GM18508 (cell line): ENCODE measurements around the gene HRC.
"Not testable (repeated sequence)": the region's sequence is repeated elsewhere in the genome, so short reads cannot be mapped to it uniquely, and the experiment has no call there.

Experiments
- ATAC-seq: cut with Tn5 transposase; IDR thresholded peaks from one replicate; pipeline ENCODE4 v1.9.1; 2021; ENCODE audit warnings: moderate number of reproducible peaks; ENCODE audit not compliant: insufficient read depth, unreplicated experiment

The HRC gene

DNA sequence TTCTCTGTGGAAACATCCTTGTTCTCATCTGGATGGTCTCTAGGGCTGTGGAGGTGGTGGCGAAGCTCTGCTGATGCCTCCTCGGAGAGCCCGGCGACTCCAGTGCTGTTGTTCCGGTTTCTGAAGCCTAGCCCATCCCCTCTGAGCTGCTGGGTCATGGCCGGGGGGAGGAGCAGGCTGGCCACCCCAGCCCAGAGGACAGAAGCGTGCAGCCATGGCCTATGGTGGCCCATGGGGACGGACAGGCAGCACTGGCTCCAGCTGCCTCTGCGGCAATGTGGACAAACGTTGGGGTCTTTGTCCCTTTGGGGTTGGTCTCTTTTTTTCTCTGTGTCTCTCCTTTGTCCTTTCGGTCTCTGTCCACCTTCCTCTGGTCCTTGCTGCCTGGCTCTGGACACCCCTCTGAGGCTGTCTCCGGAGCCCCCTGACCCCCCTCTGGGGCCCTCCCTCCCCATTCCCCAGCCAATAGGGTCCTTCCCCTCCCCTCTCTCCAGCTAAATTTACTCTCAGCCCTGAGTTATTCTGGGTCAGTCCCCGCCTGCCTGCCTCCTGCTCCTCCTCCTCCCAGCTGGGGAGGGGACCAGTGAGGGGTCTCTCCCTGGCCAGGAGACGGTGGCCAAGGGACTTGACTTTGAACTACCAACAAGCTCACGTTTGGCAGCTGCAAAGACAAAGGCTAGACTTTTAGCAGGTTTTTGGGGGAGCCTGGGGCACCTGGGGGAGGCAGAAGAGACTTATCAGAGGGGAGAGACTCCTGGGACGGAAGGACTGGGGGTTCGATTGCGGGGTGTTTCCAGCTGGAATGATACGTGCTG lies at the start of gene HRC:
Gene HRC, minus strand, starts transcription at position 392 of the 815 bp plus-strand sequence. Its CDS starts 159 bp downstream, at position 233.
- ATAC-seq = no peak

DNA sequence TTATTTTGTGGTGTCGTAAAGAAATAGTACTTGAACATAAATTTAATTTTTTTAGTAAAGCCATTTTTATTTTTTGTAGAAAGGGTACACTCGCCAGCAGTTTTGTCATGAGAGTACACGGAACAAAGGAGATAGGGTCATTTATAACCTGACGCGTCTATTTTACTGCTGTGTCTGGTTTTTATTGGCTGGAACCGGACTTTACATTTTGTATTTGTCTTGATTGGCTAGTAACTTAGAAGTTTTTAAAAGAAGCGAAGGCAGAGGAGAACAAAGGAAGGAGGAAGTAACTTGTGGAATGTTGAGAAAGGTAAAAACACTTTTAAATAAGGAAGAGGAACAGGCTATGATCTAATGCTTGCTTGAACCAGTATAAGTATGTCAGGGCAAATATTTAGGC lies 45.8 kb upstream of the HRC start:
- no peak for ATAC-seq

GRCh38 chr19:49200238-49200862 lies 45.2 kb upstream of the HRC start:
- no peak for ATAC-seq

DNA sequence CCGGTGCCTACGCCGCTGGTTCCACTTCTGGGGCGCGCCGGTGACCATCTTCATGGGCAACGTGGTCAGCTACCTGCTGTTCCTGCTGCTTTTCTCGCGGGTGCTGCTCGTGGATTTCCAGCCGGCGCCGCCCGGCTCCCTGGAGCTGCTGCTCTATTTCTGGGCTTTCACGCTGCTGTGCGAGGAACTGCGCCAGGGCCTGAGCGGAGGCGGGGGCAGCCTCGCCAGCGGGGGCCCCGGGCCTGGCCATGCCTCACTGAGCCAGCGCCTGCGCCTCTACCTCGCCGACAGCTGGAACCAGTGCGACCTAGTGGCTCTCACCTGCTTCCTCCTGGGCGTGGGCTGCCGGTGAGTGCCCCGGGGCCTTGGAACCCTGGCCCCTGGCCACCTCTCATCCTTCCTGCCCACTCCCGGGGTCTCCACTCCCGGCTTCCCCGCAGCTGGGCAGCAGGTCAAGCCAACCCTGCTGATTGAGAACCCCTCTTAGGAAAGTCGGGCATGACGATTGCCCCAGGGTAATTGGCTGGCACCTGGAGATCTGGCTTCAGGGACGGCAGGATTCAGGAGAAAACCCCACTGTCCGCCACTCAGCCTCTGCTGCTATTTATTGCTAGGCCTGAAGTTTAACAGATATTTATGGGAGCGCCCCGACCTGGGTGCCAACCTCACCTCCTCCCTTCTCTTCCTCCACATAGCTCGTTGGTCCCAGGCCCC lies 41.5 kb upstream of the HRC start:
- ATAC-seq = no peak

DNA sequence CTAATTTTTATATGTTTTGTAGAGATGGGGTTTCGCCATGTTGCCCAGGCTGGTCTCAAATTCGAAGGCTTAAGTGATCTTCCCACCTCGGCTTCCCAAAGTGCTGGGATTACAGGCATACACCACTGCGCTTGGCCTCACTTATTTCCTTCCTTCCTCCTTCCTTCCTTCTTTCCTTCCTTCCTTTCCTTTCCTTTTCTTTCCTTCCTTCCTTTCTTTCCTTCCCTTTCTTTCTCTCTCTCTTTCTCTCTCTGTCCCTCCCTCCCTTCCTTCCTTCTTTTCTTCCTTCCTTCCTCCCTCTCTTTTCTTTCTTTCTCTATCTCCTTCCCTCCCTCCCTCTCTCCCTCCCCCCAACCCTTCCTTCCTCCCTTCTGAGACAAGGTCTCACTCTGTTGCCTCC lies 39.2 kb upstream of the HRC start:
- ATAC-seq = no peak

GRCh38 chr19:49193822-49194394 lies 38.7 kb upstream of the HRC start:
- no peak for ATAC-seq

- ATAC-seq = no peak
These were observed 35.6 kb upstream of the HRC start for GRCh38 chr19:49190781-49191180.

DNA sequence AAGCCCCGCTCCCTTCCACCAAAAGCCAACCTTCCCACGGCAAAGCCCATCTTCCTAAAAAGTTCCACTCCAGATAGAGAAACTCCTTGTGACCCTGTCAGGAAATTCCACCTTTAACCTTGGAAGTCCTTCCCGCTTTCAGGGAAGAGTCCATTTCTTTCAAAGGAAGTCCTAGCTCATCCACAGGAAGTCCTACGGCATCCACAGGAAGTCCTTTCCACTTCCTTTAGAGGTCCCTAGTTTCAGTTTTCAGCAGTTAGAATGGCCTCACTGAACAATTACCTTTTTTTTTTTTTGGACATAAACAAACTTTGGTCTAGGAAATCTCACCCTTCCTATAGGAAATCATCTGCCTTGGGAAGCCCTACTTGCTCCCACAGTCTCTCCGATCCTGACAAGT lies 34.1 kb upstream of the HRC start:
- no peak for ATAC-seq

- no peak for ATAC-seq
These were observed 33.5 kb upstream of the HRC start for GRCh38 chr19:49188626-49189200.

- ATAC-seq = no peak
These were observed 30.9 kb upstream of the HRC start for GRCh38 chr19:49186108-49186507.

GRCh38 chr19:49182848-49183375 lies 27.7 kb upstream of the HRC start:
- no peak for ATAC-seq

GRCh38 chr19:49182010-49182847 lies 27.0 kb upstream of the HRC start:
- ATAC-seq = not testable (repeated sequence)

DNA sequence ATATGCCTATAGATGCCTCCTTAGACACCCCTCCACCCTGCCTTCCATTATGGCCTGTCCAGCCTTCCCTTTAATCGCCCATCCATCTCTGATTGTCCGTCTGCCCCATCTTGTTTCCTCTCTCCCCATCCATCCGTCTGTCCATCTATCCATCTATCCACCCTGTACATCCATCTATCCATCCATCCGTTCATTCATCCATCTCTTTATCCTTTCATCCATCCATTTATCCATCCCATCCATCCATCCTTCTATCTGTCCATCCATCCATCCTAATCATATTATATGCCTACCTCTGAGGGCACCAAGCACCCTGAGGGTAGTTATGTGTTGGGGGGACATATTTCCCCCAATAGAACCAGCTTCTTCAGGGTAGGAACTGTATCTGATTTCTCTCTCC lies 25.5 kb upstream of the HRC start:
- ATAC-seq = no peak

GRCh38 chr19:49173198-49173597 lies 18.0 kb upstream of the HRC start:
- ATAC-seq = no peak

DNA sequence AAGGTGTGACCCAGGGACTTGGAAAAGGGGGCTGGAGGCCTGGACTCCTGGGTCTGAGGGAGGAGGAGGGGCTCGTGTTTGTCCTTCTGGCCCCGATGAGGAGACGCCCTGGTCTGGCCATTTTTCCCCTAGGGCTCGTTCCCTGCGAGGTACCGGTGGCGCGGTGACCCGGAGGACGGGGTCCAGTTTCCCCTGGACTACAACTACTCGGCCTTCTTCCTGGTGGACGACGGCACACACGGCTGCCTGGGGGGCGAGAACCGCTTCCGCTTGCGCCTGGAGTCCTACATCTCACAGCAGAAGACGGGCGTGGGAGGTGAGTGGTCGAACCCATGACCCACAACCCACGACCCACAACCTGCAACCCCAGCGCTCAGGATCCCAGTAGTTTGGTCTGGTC lies 13.2 kb upstream of the HRC start:
- no peak for ATAC-seq

GRCh38 chr19:49167857-49168409 lies 12.7 kb upstream of the HRC start:
- no peak for ATAC-seq

- ATAC-seq = no peak
These were observed 10.7 kb upstream of the HRC start for GRCh38 chr19:49165865-49166301.

GRCh38 chr19:49165111-49165750 lies 10.0 kb upstream of the HRC start:
- ATAC-seq = no peak

- ATAC-seq = no peak
These were observed 6.8 kb upstream of the HRC start for GRCh38 chr19:49161987-49162386.
